Measurements from ENCODE around the gene GAS6.

- TF ChIP-seq EZH2 (IDR thresholded peaks at IDR 0.05; ENCODE audit: insufficient read depth, poor library complexity, severe bottlenecking) (no peak), EZH2phosphoT487 (IDR thresholded peaks at IDR 0.05; ENCODE audit: insufficient read depth, low read depth) (no peak)
Measured at GRCh38 chr13:113816254-113816929, 47.5 kb downstream of the GAS6 start.

All from GM23248 (cell line).